ENCODE measurements around the gene MYO5B. TPM values are rescaled to one million over a fixed set of nuclear protein-coding genes. Genes with fewer than 3 reads are reported as not detected.
A peak's percentile ranks its signal among the peaks of the same experiment; 100 is the strongest.

Gene MYO5B
- polyA plus RNA-seq, 1 donor (not counting 4 experiments of a cell fraction or from before 2014, with no cell fraction given) = 6.8 TPM

DNA sequence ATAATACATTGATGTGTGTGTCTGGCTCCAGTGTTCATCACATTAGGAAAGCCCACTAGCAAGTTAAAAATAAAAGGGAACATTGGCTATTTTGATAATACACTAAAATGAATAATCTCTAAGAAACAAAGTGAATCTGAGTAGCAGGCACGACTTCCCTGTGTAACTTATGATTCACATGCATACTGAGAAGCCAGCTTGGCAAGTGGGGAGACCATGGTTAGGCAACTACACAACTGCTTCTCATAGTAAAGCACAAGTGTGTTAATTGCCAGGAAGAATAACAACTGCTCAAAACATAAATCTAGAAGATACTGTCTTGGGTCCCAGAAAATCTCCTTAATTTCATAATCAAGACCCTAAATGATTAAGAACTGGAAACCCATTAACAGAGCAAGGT is 4.0 kb downstream of the MYO5B start:
- H3K9me3 ChIP-seq (ENCODE audit: control insufficient read depth, low read depth, low read length) = no peaks in the 10 kb centered on the region
- no peaks in the 10 kb centered on the region for H4K20me1 ChIP-seq (ENCODE audit: control insufficient read depth, extremely low read depth, insufficient read depth, low read length)
- H3K79me2 ChIP-seq (ENCODE audit: control insufficient read depth, insufficient read depth, low read length) = no peaks in the 10 kb centered on the region
- H3K36me3 ChIP-seq (ENCODE audit: control insufficient read depth in 2 of 2, extremely low read depth in 1 of 2, insufficient read depth in 2 of 2, low read length in 2 of 2) = no peaks in the 10 kb centered on the region
- TF ChIP-seq EZH2 (IDR thresholded peaks at IDR 0.05; ENCODE audit: low read length) = no peak
- TF ChIP-seq, protein P1, sequence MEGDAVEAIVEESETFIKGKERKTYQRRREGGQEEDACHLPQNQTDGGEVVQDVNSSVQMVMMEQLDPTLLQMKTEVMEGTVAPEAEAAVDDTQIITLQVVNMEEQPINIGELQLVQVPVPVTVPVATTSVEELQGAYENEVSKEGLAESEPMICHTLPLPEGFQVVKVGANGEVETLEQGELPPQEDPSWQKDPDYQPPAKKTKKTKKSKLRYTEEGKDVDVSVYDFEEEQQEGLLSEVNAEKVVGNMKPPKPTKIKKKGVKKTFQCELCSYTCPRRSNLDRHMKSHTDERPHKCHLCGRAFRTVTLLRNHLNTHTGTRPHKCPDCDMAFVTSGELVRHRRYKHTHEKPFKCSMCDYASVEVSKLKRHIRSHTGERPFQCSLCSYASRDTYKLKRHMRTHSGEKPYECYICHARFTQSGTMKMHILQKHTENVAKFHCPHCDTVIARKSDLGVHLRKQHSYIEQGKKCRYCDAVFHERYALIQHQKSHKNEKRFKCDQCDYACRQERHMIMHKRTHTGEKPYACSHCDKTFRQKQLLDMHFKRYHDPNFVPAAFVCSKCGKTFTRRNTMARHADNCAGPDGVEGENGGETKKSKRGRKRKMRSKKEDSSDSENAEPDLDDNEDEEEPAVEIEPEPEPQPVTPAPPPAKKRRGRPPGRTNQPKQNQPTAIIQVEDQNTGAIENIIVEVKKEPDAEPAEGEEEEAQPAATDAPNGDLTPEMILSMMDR (optimal IDR thresholded peaks at IDR 0.05 in 1 of 3, IDR thresholded peaks at IDR 0.05 in 1 of 3, conservative IDR thresholded peaks at IDR 0.05 in 1 of 3; ENCODE audit: extremely low read depth in 1 of 3, insufficient read depth in 2 of 3, low read length in 3 of 3) = no peak
- H3K4me1 ChIP-seq (ENCODE audit: control insufficient read depth, extremely low read depth, insufficient read depth, low read length) = peaks cover 7% of the 10 kb centered on the region
- no peak overlapping the region for H3K9ac ChIP-seq (ENCODE audit: control insufficient read depth, extremely low read depth, insufficient read depth, low read length)
- no peak overlapping the region for H2AFZ ChIP-seq (ENCODE audit: control insufficient read depth, low read length)
- DNase-seq (ENCODE audit: low read depth, low spot score) (no peak), FAIRE-seq (no peak)
- no peaks in the 10 kb centered on the region for H3K9me1 ChIP-seq (ENCODE audit: control insufficient read depth, extremely low read depth, insufficient read depth, low read length)
- H3K4me3 ChIP-seq (ENCODE audit: control insufficient read depth in 2 of 3, extremely low read depth in 1 of 3, insufficient read depth in 2 of 3, low read depth in 1 of 3, low read length in 3 of 3) = no peak overlapping the region
- H3K27me3 ChIP-seq (ENCODE audit: control insufficient read depth, extremely low read depth, insufficient read depth, low read length) = peaks cover 38% of the 10 kb centered on the region
- dilution Hi-C loops (cut with MboI; ENCODE audit: extremely low pct_ligation_motif_present, low sequenced_read_pairs) = no loop called here
- H3K4me2 ChIP-seq (ENCODE audit: control insufficient read depth, extremely low read depth, insufficient read depth, low read depth, low read length) = no peak overlapping the region
- H3K27ac ChIP-seq (ENCODE audit: control insufficient read depth, insufficient read depth, low read length) = no peak overlapping the region

DNA sequence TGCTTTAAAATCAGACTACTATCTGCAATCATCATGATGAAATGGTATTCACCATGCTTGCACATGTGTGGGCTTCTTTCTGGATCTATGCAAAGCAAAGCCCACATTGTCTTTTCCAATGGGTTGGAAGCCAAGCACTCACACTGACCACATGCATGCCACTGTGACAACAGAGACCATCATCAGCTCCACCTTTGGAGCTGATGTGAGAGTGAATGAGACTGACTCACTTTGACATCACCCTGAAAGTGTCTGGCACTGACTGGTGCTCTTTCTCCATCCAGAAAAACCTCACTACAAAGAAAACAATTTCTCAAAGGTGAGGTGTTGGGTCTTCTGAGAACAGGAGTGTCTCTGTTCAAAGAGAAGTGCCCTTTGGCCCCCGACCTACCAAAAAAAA is 4.7 kb downstream of the MYO5B start:
- Histone ChIP-seq H3K9me3 (ENCODE audit: control insufficient read depth, low read depth, low read length) (no peaks in the 10 kb centered on the region), H3K79me2 (ENCODE audit: control insufficient read depth, insufficient read depth, low read length) (no peaks in the 10 kb centered on the region), H3K27me3 (ENCODE audit: control insufficient read depth, extremely low read depth, insufficient read depth, low read length) (peaks cover 31% of the 10 kb centered on the region), H4K20me1 (ENCODE audit: control insufficient read depth, extremely low read depth, insufficient read depth, low read length) (no peaks in the 10 kb centered on the region), H2AFZ (ENCODE audit: control insufficient read depth, low read length) (no peak overlapping the region), H3K4me2 (ENCODE audit: control insufficient read depth, extremely low read depth, insufficient read depth, low read depth, low read length) (no peak overlapping the region), H3K4me3 (ENCODE audit: control insufficient read depth in 2 of 3, extremely low read depth in 1 of 3, insufficient read depth in 2 of 3, low read depth in 1 of 3, low read length in 3 of 3) (no peak overlapping the region), H3K9me1 (ENCODE audit: control insufficient read depth, extremely low read depth, insufficient read depth, low read length) (no peaks in the 10 kb centered on the region), H3K9ac (ENCODE audit: control insufficient read depth, extremely low read depth, insufficient read depth, low read length) (no peak overlapping the region), H3K36me3 (ENCODE audit: control insufficient read depth in 2 of 2, extremely low read depth in 1 of 2, insufficient read depth in 2 of 2, low read length in 2 of 2) (no peaks in the 10 kb centered on the region), H3K4me1 (ENCODE audit: control insufficient read depth, extremely low read depth, insufficient read depth, low read length) (peaks cover 7% of the 10 kb centered on the region), H3K27ac (ENCODE audit: control insufficient read depth, insufficient read depth, low read length) (no peak overlapping the region)
- TF ChIP-seq, protein P1 (optimal IDR thresholded peaks at IDR 0.05 in 1 of 3, IDR thresholded peaks at IDR 0.05 in 1 of 3, conservative IDR thresholded peaks at IDR 0.05 in 1 of 3; ENCODE audit: extremely low read depth in 1 of 3, insufficient read depth in 2 of 3, low read length in 3 of 3) = no peak
- TF ChIP-seq EZH2 (IDR thresholded peaks at IDR 0.05; ENCODE audit: low read length) = no peak
- DNase-seq (ENCODE audit: low read depth, low spot score) = no peak
- FAIRE-seq = peak; percentile 9
- dilution Hi-C loops (cut with MboI; ENCODE audit: extremely low pct_ligation_motif_present, low sequenced_read_pairs) = no loop called here

Data from keratinocyte (primary cell).